Activated T-helper 2 cell treated with anti-CD3 and anti-CD28 coated beads, Interferon-gamma antibody, Interleukin-2, Interleukin-4, amounts not matched to agents 10 μg/mL and 5 μg/mL and 100 μg/mL, durations not matched to agents 14 hours and 24 hours and 36 hours (primary cell): ENCODE data around the gene VASP. TPM values are rescaled to one million over a fixed set of nuclear protein-coding genes. Genes with fewer than 3 reads are reported as not detected.

Experiments
- DNase-seq: peaks from one replicate; pipeline ENCODE4 v3.0.0; 2021; ENCODE audit warnings: low spot score
- H3K27ac Mint-ChIP-seq: one replicate; pipeline ENCODE4 v1.8.0; 2021; ENCODE audit warnings: mixed read lengths
- H3K27me3 Mint-ChIP-seq: one replicate; pipeline ENCODE4 v1.8.0; 2021; ENCODE audit warnings: low read depth, mixed read lengths
- H3K36me3 Mint-ChIP-seq: one replicate; pipeline ENCODE4 v1.8.0; 2021; ENCODE audit warnings: low read depth, mixed read lengths
- H3K4me1 Mint-ChIP-seq: one replicate; pipeline ENCODE4 v1.8.0; 2021; ENCODE audit warnings: low read depth, mixed read lengths
- H3K4me3 Mint-ChIP-seq: one replicate; pipeline ENCODE4 v1.8.0; 2021; ENCODE audit warnings: low read depth, mild to moderate bottlenecking, moderate library complexity, mixed read lengths
- H3K9me3 Mint-ChIP-seq: one replicate; pipeline ENCODE4 v1.8.0; 2021; ENCODE audit warnings: mixed read lengths
- intact Hi-C: fragments of 100-400 bp; cut with micrococcal nuclease; formaldehyde crosslinking; loops from one replicate; pipeline ENCODE4 v1.15.1; 2023
- total RNA-seq: library from RNA; stranded (reverse); gene quantifications from 2 replicates; pipeline ENCODE4 v1.2.3, GENCODE V29; 2022

VASP gene
- total RNA-seq, 1 donor from 2014 or later: 232 TPM

DNA sequence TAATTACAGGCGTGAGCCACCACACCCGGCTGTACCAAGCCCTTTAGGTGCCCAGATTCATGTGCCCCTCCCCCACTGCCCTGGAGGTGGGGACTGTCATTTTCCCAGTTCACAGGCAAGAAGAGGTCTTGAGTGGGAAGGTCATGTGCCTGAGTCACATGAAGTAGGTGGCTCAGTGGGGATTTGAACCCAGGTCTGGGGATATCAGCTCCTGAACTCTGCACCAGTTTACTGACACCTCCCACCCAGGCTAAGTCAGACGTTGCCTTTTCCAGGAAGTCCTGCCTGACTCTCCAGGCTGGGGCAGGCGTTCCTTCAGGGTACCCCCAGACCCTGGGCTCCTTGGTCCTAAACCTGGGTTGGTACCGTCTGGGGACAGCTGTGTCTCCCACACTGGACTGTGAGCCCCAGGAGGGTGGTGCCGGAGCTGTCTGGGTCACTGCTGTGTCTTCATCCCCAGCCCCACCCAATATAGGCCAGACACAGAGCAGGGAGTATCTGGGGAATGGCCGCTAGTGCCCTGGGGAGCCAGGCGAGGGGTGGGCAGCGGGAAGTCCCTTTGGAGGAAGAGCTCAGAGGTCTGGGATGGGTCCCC is 8.6 kb downstream of the VASP start:
- Mint-ChIP-seq H3K27ac (peak overlapping the region; percentile 74), H3K4me1 (peaks cover 31% of the 10 kb centered on the region), H3K27me3 (no peaks in the 10 kb centered on the region), H3K36me3 (peaks cover 54% of the 10 kb centered on the region), H3K9me3 (no peaks in the 10 kb centered on the region), H3K4me3 (peak overlapping the region; percentile 5)
- intact Hi-C loops: no loop called here
- no peak for DNase-seq

DNA sequence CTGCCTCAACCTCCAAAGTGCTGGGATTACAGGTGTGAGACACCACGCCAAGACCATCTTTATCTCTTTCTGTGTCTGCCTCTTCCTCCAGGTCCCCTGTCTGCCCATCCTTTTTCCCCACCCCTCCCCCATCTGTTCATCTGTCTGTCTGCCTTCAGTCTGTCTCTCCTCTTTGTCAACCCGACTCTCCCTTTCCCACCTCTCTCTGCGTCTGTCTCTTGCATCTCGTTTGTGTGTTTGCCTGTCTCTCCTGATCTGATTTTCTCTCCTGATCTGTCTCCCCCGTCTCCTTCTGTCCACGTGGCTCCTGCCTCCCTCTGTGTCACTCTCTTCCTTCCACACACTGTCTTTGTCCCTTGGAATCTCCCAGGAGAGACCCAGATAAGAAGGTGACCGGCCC is 10.0 kb downstream of the VASP start:
- H3K27ac Mint-ChIP-seq: peak overlapping the region; percentile 47
- peaks cover 24% of the 10 kb centered on the region for H3K4me1 Mint-ChIP-seq
- no peaks in the 10 kb centered on the region for H3K27me3 Mint-ChIP-seq
- no peak for DNase-seq
- intact Hi-C loops: no loop called here
- no peaks in the 10 kb centered on the region for H3K9me3 Mint-ChIP-seq
- H3K4me3 Mint-ChIP-seq: no peak overlapping the region
- H3K36me3 Mint-ChIP-seq: peaks cover 53% of the 10 kb centered on the region

DNA sequence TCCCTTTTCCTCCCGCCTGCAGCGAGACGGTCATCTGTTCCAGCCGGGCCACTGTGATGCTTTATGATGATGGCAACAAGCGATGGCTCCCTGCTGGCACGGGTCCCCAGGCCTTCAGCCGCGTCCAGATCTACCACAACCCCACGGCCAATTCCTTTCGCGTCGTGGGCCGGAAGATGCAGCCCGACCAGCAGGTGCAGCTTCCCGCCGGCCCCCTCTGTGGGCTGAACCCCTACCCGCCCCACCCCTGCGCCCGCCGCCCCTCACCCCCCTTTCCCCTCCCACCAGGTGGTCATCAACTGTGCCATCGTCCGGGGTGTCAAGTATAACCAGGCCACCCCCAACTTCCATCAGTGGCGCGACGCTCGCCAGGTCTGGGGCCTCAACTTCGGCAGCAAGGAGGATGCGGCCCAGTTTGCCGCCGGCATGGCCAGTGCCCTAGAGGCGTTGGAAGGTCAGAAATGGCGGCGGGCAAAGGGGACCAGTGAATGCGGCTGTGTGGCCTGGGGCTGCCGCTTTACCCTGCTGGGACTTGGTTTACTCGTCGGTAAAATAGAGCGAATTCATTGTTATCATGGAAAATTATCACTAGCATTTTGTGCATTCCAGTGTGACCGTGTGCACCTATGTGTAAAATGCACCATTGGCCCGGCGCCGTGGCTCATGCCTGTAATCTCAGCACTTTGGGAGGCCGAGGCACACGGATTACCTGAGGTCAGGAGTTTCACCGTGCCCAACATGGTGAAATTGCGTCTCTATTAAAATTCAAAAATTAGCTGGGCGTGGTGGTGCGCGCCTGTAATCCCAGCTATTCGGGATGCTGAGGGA is 10.6 kb downstream of the VASP start:
- no peaks in the 10 kb centered on the region for H3K27me3 Mint-ChIP-seq
- no peak overlapping the region for H3K4me3 Mint-ChIP-seq
- no peak for DNase-seq
- H3K4me1 Mint-ChIP-seq: peaks cover 22% of the 10 kb centered on the region
- intact Hi-C loops: no loop called here
- no peaks in the 10 kb centered on the region for H3K9me3 Mint-ChIP-seq
- H3K36me3 Mint-ChIP-seq: peaks cover 52% of the 10 kb centered on the region
- H3K27ac Mint-ChIP-seq: peak overlapping the region; percentile 47

DNA sequence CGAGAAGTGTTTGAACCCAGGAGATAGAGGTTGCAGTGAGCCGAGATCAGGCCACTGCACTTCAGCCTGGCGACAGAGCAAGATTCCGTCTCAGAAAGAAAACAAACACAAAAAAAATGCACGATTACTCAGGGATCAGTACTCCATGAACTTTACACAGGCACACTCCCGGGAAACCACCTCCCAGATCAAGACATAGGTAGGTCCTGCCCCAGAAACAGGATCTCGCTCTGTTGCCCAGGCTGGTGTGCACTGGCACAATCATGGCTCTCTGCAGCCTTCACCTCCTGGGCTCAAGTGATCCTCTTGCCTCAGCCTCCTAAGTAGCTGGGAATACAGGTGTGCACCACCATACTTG is 11.2 kb downstream of the VASP start:
- Mint-ChIP-seq H3K9me3 (no peaks in the 10 kb centered on the region), H3K36me3 (peaks cover 51% of the 10 kb centered on the region), H3K4me3 (no peak overlapping the region), H3K27me3 (no peaks in the 10 kb centered on the region), H3K4me1 (peaks cover 20% of the 10 kb centered on the region), H3K27ac (no peak overlapping the region)
- DNase-seq: no peak
- intact Hi-C loops: no loop called here

DNA sequence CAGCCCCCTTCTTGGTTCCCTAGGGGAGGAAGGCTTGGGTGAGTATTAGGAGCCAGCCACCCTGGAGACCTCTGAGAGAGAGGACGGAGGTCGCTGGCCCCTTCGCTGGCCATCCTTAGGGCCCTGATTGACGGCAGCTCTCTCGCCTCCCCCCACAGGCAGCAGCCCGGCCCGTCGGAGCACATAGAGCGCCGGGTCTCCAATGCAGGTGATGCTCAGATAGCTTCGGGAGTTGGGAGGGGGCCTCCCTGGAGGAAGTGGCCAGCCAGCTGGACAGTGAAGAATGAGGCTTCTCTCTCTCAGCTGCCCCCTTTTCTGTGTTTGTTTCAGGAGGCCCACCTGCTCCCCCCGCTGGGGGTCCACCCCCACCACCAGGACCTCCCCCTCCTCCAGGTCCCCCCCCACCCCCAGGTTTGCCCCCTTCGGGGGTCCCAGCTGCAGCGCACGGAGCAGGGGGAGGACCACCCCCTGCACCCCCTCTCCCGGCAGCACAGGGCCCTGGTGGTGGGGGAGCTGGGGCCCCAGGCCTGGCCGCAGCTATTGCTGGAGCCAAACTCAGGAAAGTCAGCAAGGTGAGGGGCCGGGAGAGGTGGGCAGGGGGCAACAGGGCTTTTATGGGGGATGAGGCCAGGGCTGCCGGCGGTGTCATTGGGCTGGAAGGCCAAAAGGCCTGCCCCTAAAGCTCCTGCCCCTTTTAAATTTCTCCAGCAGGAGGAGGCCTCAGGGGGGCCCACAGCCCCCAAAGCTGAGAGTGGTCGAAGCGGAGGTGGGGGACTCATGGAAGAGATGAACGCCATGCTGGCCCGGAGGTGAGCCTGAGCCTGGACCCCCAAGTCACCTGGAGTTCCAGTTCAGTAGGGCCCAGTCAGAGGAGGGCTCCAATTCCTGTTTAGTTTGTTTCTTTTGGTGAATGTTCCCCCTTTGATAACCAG is 15.0 kb downstream of the VASP start:
- peaks cover 60% of the 10 kb centered on the region for H3K36me3 Mint-ChIP-seq
- H3K4me1 Mint-ChIP-seq: peaks cover 9% of the 10 kb centered on the region
- no peaks in the 10 kb centered on the region for H3K27me3 Mint-ChIP-seq
- intact Hi-C loops: loop anchor here (2.0 kb wide), 1 partner anchor 15 kb away; the partner anchor contains the start of gene VASP
- no peak for DNase-seq
- H3K9me3 Mint-ChIP-seq: no peaks in the 10 kb centered on the region
- H3K4me3 Mint-ChIP-seq: no peak overlapping the region
- no peak overlapping the region for H3K27ac Mint-ChIP-seq

DNA sequence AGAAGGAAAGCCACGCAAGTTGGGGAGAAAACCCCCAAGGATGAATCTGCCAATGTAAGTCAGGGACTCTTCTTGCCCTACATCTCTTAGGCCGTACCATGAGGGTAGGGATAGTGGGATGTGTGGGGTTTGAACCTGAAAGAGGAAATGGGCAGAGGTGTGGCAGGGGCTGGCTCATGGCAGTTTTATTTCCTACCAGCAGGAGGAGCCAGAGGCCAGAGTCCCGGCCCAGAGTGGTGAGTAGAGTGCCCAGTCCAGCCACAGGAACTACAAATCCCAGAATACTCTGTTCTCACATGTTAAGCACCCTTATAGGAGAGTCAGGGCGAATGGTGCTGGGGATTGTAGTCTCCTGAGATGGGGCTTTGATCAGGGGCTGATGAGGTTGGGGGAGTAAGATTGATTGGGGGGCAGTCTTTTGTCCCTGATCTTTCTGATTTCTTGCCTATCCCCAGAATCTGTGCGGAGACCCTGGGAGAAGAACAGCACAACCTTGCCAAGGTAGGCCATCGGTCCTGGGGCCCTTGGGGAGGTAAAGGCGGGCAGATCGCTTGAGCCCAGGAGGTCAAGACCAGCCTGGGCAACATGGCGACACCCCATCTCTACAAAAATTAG is 16.5 kb downstream of the VASP start:
- Mint-ChIP-seq H3K4me3 (no peak overlapping the region), H3K36me3 (peaks cover 60% of the 10 kb centered on the region), H3K27ac (peak overlapping the region; percentile 24), H3K27me3 (no peaks in the 10 kb centered on the region), H3K4me1 (peaks cover 16% of the 10 kb centered on the region), H3K9me3 (no peaks in the 10 kb centered on the region)
- DNase-seq: peak; percentile 69
- intact Hi-C loops: loop anchor here (1.0 to 2.0 kb wide), 3 partner anchors 17 to 119 kb away; partner anchors contain the start of gene VASP

DNA sequence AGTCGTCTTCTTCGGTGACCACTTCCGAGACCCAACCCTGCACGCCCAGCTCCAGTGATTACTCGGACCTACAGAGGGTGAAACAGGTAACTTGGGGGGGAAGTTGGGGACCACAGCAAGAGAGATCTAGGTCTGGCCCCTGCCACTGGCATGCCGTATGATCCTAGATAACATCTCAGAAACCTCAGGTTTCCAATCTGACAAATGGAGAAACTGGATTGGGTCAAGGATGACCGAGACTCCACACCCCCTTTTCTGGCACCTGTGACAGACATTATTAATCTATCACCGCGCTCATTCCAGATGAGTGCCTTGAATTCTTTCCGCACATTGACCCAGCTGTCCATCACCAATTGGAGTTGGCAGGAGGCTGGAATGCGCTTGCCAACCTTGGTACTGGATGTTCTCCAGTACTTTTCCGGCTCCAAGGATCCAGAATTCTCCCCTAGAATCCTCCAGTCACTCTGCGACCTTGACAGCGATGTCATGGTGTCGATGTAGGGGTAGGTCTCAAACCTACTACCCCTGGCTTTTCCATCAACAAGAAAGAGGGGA is 17.4 kb downstream of the VASP start:
- H3K4me3 Mint-ChIP-seq: no peak overlapping the region
- intact Hi-C loops: no loop called here
- no peak for DNase-seq
- H3K4me1 Mint-ChIP-seq: peaks cover 16% of the 10 kb centered on the region
- H3K9me3 Mint-ChIP-seq: no peaks in the 10 kb centered on the region
- no peak overlapping the region for H3K27ac Mint-ChIP-seq
- no peaks in the 10 kb centered on the region for H3K27me3 Mint-ChIP-seq
- H3K36me3 Mint-ChIP-seq: peaks cover 64% of the 10 kb centered on the region

DNA sequence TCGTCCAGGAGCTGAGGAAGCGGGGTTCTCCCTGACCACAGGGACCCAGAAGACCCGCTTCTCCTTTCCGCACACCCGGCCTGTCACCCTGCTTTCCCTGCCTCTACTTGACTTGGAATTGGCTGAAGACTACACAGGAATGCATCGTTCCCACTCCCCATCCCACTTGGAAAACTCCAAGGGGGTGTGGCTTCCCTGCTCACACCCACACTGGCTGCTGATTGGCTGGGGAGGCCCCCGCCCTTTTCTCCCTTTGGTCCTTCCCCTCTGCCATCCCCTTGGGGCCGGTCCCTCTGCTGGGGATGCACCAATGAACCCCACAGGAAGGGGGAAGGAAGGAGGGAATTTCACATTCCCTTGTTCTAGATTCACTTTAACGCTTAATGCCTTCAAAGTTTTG is 18.9 kb downstream of the VASP start:
- DNase-seq: no peak
- Mint-ChIP-seq H3K27me3 (no peaks in the 10 kb centered on the region), H3K36me3 (peaks cover 57% of the 10 kb centered on the region), H3K27ac (no peak overlapping the region), H3K4me1 (peaks cover 16% of the 10 kb centered on the region), H3K9me3 (peaks cover 1% of the 10 kb centered on the region), H3K4me3 (no peak overlapping the region)
- intact Hi-C loops: no loop called here

DNA sequence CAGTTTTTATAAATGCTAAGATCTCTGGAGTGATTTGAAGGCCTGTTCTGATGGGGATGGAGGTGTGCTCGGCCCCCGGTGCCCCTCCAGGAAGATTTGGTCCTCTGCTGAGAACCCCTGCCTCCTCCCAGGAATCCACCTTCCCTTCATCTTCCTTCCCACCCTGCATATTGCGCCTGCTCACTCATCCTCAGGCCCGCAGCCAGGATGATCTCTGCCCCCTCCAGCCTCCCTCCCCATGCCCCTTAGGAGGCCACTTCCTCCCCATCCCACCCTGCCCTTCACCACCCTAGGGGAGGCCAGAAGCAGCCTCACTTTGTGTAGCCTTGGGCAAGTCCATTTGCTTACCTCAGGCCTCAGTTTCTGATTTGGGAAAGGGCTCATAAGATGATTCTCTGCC is 19.7 kb downstream of the VASP start:
- Mint-ChIP-seq H3K36me3 (peaks cover 58% of the 10 kb centered on the region), H3K9me3 (peaks cover 9% of the 10 kb centered on the region), H3K27ac (no peak overlapping the region), H3K4me1 (peaks cover 16% of the 10 kb centered on the region), H3K4me3 (no peak overlapping the region), H3K27me3 (no peaks in the 10 kb centered on the region)
- no peak for DNase-seq
- intact Hi-C loops: no loop called here

DNA sequence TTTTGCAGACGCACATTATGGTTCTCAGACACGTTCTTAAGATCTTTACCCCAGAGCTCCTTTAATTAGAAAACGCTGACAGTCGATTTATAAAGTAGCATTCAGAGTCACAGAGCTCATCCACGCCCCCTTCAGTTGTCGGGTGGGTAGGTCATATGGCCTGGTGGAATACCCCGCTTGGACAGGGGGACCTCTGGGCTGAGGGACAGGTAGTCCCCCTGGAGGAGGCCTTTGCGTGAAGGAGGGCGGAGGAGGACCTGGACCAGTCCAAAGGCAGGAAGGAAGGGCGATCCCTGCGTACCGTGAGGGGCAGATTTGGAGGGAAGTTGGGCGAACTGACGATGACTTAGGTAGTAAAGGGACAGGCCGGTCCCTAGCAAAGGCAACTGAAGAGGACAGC is 20.5 kb downstream of the VASP start:
- H3K27ac Mint-ChIP-seq: no peak overlapping the region
- peaks cover 9% of the 10 kb centered on the region for H3K9me3 Mint-ChIP-seq
- no peaks in the 10 kb centered on the region for H3K27me3 Mint-ChIP-seq
- peaks cover 57% of the 10 kb centered on the region for H3K36me3 Mint-ChIP-seq
- intact Hi-C loops: no loop called here
- H3K4me1 Mint-ChIP-seq: peaks cover 16% of the 10 kb centered on the region
- DNase-seq: no peak
- H3K4me3 Mint-ChIP-seq: no peak overlapping the region

DNA sequence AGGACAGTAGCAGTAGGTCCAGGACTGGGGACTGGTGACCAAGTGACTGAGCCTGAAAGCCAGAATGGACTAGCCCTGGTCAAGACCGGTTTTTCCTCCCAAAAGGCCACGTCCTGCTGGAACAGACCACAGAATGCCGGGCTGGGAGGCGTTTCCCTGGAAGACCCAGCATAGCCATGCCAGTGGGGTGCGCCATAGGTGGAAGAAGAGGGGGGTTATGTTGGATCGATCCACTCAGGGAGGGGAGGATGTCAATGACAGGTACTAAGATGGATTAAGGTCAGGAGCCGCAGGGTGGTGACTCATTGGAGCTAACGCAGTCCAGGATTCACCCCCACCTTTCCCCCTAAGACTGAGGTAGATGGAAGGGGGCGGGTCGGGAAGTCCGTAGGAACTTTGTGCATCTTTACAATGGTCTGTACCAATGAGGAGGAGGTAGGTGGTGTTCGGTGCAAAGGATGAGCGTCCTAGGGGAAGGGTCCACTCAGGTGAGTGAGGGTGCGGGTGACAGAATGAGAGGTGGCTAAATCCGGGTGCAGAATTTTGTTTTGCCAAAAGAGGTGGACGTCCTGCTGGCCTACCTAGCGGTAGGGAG is 21.0 kb downstream of the VASP start:
- H3K36me3 Mint-ChIP-seq: peaks cover 56% of the 10 kb centered on the region
- no peak overlapping the region for H3K4me3 Mint-ChIP-seq
- H3K4me1 Mint-ChIP-seq: peaks cover 15% of the 10 kb centered on the region
- H3K27ac Mint-ChIP-seq: no peak overlapping the region
- H3K27me3 Mint-ChIP-seq: no peaks in the 10 kb centered on the region
- H3K9me3 Mint-ChIP-seq: peaks cover 9% of the 10 kb centered on the region
- intact Hi-C loops: no loop called here
- no peak for DNase-seq
